OCI-M2 (cell line): Measurements from ENCODE around the gene PLA2G4A.

ENCODE experiments used
- DNase-seq: peaks from one replicate; lab custom pipeline; 2025; ENCODE audit not compliant: unreplicated experiment; lab: John Stamatoyannopoulos, UW

PLA2G4A gene

DNA sequence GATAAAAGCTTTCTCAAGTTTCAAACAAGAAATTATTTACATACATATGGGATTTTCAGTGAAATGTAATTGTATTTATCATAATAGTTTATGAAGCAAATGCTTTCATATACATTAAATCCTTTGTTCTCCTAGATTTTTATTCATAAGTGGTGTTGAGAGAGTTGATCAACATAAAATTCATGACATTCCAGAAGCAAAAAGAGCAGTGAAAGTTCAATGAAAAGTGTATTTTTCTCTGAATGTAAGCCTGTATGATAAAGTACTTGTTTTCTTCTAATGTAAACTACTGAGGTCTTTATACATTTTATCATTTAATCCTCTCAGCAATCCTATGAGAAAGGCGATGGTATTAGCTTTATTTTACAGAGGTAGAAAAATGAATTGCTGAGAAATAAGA lies 146.5 kb downstream of the PLA2G4A start:
- no peak for DNase-seq

DNA sequence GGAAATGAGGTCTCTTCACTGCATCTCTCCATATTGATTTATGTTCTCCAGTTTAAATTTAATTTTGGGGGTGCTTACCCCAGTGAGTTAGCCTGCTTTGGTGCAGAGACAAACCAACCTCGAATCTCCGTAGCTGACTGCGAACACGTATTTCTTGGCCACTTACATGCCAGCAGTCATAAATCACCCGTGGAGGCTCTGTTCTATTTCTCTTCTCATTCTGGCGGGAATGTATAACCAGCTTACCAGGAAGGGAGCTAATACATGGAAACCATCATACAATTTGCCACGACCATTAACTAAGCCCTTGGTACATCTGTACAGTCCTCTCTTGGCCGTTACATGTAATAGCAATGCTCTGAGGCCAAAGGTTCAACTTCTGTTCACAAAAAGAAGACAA lies 148.0 kb downstream of the PLA2G4A start:
- DNase-seq: no peak

DNA sequence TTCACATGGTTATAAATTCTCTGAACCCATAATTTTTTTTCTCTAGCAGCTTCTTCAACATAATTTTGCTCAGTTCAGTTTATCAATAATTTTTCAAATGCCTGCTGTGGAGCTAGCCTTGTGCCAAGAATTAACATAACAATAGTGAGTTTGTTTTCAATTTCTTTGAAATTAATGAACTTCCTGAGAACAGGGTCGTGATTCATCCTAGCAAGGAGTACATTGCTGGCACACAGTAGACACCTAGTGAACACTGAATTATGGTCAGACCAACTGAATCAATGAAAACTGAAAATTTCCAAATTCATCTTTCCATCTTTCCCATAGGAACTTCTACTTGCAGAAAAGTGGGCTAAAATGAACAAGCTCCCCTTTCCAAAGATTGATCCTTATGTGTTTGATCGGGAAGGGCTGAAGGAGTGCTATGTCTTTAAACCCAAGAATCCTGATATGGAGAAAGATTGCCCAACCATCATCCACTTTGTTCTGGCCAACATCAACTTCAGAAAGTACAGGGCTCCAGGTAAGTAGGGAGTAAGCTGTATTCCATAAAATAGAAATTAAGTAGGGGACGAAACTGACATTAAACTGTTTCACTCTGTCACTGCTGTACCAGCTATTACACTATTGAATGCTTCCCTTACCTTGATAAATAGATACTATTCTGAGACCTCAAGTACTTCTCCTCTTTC lies 148.7 kb downstream of the PLA2G4A start:
- no peak for DNase-seq

DNA sequence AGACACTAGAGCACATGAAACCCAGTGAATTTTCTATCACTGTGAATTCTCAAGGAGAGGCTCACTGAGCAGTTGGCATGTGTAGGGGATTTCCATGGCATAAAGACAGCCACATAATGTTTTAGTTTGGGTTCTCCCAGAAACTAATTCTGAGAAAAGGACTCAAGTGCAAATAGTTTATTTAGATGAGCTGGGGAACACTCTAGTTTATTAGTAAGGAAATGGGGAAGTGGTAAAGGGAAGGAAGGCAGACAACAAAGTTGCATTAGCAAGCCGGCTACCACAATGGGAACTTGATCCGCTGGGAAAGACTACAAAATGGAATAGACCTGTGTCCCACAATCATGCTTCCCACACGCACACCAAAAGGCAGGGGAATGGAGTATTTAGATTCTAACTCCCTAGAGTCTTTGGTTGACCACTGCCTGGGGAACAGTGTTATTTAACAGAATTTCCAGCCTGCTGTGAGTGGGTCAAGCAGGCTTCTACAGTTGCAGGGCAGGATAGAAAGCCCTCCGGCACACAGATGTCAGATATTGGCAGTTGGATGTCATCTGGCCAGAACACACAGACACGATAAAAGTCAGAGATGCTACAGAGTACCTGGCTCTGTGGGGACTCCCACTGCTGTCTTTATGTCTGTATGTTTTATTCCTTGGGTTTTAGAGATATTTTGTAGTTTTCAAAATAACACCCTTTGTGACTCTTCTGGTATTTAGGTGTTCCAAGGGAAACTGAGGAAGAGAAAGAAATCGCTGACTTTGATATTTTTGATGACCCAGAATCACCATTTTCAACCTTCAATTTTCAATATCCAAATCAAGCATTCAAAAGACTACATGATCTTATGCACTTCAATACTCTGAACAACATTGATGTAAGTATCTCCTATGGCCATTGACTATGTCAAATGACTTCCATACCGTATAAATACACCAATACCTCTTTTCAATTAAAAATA lies 150.1 kb downstream of the PLA2G4A start:
- no peak for DNase-seq

DNA sequence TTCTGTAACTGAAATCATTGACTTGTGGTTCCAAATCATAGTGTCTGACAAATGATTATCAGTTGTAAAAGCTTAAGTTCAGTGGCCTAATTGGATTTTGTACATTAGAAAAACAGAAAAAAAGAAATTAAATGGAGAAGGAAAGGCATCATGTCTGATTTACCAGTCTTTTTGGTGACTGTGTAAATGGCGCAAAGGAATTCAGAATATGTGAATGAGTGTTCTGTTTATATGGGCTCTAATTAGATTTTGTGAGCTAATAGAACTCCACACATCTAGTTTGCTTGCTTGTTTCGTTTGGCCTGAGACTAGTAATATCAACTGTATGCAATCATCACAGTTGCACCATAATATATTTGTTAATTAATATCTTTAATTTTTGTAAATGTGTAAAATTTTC lies 151.7 kb downstream of the PLA2G4A start:
- DNase-seq: no peak

DNA sequence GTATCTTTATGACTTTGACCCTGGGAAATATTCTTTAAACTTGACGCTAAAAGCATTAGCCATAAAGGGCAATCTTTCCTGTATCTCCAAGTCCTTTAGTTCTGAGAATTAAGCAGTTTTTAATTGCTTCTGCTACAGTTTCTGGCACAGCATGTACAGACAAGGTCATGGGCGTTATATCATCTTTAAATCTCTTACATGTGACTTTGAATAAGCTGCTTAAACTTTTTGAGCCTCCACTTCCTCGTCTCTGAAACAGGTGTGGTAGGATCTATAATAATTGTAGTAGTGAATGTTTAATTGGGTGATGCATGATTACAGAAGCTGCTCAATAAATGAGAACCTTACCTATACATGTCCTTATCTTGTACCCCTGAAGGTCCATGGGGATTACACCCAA lies 153.4 kb downstream of the PLA2G4A start:
- DNase-seq: no peak

DNA sequence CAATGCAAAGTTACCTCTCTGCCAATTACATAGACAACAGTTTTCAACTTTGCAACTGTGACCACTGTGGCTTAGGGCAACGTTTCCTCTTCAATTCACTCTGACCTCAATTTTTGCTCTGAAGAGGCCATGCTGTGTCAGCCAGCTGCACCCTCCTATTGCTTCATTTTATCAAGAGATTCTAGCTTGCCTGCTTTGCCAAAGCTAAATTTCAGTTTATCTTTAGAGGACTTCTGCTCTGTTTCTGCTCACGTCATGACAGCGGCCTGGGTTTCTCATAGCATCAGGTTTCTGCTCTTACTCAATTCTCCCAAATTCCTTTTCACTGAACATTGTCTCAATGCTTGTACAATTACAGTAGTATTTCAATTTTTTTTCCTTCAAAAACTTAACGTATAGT lies 154.6 kb downstream of the PLA2G4A start:
- DNase-seq: no peak

GRCh38 chr1:186984959-186985358 lies 156.2 kb downstream of the PLA2G4A start:
- no peak for DNase-seq

GRCh38 chr1:186985889-186986491 lies 157.2 kb downstream of the PLA2G4A start:
- no peak for DNase-seq

- no peak for DNase-seq
Observed at GRCh38 chr1:186987065-186987464, 158.3 kb downstream of the PLA2G4A start.

- no peak for DNase-seq
Observed at GRCh38 chr1:186987769-186988168, 159.0 kb downstream of the PLA2G4A start.

- no peak for DNase-seq
Observed at GRCh38 chr1:186993996-186994395, 165.2 kb downstream of the PLA2G4A start.

DNA sequence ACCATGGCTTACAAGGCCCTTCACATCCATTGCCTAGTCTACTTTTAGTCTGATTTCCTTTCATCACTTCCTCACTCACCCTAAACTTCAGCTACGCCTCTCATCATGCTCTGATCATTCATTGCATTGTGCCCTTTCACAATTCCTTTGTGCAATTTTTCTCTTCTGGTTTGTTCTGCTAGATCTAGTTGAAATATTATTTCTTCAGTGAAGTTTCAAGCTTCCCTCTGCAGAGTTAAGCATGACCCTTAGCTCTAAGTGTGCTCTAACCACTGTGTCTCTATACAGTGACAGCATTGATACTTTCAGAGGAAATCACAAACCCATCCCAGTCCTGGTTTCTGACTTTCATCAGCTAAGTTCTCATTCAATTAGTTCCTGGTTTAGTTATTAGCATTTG lies 166.1 kb downstream of the PLA2G4A start:
- DNase-seq: no peak

DNA sequence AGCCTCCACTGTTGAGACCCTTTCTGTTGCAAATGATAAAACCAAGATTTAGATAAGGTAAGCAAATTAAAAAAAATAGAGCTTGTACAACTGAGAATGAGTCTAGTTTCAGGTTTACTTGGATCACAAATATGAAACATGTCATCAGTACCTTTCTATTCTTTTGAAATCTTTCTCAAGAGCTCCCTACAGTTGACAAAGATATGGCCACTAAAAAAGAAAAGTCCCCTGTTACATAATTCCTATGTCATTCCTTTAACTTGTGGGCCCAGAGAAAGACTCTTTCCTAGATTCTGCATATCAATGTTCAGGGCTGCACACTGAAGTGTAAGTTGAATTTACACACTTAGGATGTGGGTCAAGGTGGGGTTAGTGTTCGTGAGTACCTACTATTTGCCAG lies 168.1 kb downstream of the PLA2G4A start:
- no peak for DNase-seq

DNA sequence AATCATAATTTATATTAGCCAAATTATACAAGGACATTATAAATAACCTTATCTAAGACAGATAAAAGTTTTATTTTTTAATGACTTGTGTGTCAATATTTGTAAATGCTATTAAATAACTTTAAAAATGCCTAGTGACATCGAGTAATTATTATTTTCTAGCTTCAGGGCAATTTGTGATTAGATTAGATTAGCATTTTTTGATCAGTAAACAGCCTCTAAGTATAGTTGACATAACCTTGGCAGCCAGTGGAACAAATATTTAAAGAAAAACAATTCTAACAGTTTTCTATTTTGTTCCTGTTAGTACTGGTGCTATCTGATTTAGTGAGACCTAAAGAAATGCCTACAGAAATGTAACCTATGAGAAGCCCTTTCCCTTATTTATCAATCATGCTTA lies 169.1 kb downstream of the PLA2G4A start:
- no peak for DNase-seq

- no peak for DNase-seq
Observed at GRCh38 chr1:186999506-186999905, 170.8 kb downstream of the PLA2G4A start.

DNA sequence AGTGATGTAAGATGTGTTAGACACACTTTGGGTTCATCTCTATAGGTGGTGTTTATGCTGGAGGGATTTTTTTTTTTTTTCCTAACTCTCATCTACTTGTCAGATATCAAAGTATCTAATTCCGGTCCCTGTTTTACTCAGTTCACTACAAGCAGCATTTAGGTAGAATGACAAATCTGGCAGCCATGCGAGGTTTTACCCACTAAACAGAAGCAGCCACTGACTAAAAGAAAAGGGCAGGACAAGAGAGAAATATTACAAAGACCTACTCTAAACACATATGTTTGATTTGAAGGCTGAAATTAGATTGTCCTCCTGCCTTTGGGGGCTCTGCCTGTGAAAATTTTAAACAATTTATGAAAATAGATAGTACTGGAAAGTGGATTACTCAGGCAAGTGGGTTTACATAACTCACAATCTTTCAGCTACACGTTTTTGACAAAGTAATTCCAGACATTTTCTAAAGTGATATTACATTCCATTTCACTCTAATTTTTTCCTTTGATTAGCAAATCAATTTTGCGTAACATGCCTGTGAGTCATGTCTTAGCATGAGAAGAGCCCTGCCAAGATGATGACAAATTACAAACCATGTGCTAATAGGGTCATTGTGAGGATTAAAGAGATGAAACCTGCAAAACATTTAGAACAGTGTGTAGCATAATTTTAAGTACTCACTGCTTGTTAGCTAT lies 172.6 kb downstream of the PLA2G4A start:
- DNase-seq: no peak

- no peak for DNase-seq
Observed at GRCh38 chr1:187003353-187003752, 174.6 kb downstream of the PLA2G4A start.

- no peak for DNase-seq
Observed at GRCh38 chr1:187006896-187007295, 178.1 kb downstream of the PLA2G4A start.

- no peak for DNase-seq
Observed at GRCh38 chr1:187009320-187009719, 180.6 kb downstream of the PLA2G4A start.

GRCh38 chr1:187010571-187011309 lies 182.0 kb downstream of the PLA2G4A start:
- no peak for DNase-seq
